ENCODE measurements around the gene PXK.

DNA sequence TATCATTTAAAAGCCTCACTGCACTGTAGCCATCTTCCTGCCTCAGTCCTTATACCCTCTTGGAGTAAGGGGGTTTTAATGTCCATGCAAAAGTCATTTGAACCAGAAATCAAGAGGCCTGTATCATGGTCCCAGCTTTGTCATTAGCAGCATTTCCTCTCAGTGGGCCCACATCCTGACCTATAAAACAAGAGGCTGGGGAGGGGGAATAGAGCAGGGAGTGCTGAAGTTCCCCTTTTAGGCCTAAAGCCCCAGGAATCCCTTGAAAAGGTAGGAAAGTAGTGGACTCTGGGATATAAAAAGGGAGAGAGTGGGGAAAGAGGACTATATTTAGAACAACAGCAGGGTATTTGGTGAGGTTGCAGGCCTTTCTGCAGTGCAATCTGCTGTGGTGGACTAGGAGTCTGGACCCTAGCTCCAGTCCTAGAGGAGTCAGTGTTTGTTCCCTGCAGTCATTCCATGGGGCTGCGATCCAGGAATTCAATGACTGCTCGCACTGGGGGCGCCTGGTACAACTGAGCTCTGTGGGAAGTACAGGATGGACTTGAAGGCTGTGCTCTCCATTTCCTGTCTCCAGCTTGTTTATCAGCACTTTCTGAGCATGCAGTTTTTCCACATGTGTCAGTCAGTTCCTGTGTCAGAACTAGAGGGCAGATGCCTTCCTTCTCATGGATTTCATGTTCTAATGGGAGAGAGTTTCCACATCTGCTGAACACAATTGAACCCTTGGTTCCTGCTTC, 54.1 kb downstream of the PXK start:
- TF ChIP-seq POLR2A (IDR thresholded peaks at IDR 0.05), result no peak
- TF ChIP-seq, protein P1, sequence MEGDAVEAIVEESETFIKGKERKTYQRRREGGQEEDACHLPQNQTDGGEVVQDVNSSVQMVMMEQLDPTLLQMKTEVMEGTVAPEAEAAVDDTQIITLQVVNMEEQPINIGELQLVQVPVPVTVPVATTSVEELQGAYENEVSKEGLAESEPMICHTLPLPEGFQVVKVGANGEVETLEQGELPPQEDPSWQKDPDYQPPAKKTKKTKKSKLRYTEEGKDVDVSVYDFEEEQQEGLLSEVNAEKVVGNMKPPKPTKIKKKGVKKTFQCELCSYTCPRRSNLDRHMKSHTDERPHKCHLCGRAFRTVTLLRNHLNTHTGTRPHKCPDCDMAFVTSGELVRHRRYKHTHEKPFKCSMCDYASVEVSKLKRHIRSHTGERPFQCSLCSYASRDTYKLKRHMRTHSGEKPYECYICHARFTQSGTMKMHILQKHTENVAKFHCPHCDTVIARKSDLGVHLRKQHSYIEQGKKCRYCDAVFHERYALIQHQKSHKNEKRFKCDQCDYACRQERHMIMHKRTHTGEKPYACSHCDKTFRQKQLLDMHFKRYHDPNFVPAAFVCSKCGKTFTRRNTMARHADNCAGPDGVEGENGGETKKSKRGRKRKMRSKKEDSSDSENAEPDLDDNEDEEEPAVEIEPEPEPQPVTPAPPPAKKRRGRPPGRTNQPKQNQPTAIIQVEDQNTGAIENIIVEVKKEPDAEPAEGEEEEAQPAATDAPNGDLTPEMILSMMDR (IDR thresholded peaks at IDR 0.05), result no peak
- peak in 2 of 3 donors; percentile 43 to 57 for TF ChIP-seq POLR2AphosphoS5 (IDR thresholded peaks at IDR 0.05)
- no peak for TF ChIP-seq EP300 (IDR thresholded peaks at IDR 0.05)
